ENCODE results near the gene LRRC26.

DNA sequence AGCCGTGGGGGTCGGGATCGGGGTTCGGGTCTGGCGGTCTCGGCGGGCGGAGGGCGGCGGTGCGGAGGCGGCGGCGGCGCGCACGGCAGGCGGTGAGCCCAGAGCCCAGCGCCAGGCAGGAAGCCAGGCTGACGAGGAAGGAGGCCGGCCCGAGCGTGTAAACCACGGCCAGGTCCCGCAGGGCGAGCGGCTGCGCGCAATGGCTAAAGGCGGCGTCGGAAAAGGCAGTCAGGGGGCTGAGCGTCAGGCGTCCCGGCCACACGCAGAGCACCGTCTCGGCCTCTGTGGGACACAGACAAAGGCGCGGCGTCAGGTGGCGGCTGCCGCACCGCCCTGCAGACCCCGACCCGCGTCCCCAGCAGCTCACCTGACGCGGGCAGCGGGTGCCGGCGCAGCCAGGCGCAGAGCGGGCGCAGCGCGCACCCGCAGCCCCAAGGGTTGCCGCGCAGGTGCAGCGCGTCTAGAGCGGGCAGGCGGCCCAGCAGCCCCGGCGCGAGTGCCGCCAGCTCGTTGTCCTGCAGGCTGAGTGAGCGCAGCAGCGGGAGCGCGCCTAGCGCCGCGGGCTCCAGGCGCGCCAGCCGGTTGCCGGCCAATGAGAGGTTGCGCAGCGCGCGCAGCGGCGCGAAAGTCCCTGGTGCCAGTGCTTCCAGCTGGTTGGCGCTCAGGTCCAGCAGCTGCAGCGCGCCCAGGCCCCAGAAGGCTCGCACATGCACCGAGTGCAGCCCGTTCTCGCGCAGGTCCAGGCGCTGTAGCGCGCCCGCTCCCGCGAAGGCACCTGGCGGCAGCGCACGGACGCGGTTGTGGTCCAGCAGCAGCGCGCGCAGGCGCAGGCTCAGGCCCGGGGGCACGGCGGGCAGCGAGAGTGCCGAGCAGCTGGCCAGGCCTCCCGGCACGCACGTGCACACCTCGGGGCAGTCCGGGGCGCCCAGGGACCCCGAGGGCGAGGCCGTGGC, 671 bp downstream of the LRRC26 start:
- TF ChIP-seq POLR2A (IDR thresholded peaks at IDR 0.05) (no peak), POLR2AphosphoS5 (IDR thresholded peaks at IDR 0.05) (peak in 1 of 3 donors; percentile 41), EP300 (IDR thresholded peaks at IDR 0.05) (no peak)
- TF ChIP-seq, protein P1, sequence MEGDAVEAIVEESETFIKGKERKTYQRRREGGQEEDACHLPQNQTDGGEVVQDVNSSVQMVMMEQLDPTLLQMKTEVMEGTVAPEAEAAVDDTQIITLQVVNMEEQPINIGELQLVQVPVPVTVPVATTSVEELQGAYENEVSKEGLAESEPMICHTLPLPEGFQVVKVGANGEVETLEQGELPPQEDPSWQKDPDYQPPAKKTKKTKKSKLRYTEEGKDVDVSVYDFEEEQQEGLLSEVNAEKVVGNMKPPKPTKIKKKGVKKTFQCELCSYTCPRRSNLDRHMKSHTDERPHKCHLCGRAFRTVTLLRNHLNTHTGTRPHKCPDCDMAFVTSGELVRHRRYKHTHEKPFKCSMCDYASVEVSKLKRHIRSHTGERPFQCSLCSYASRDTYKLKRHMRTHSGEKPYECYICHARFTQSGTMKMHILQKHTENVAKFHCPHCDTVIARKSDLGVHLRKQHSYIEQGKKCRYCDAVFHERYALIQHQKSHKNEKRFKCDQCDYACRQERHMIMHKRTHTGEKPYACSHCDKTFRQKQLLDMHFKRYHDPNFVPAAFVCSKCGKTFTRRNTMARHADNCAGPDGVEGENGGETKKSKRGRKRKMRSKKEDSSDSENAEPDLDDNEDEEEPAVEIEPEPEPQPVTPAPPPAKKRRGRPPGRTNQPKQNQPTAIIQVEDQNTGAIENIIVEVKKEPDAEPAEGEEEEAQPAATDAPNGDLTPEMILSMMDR (IDR thresholded peaks at IDR 0.05) = no peak

Data from stomach (tissue), 4 donors.